OCI-LY7 (cell line): ENCODE measurements around the gene GPR55. TPM values are rescaled to one million over a fixed set of nuclear protein-coding genes. Genes with fewer than 3 reads are reported as not detected.

Experiments used
- BruUV-seq: library from RNA; stranded (reverse); fragments of 400-500 nt; replicated peaks from 2 replicates; lab custom pipeline; 2021; lab: Mats Ljungman, UMichigan
- CTCF ChIA-PET: fragments of 300-600 bp; sonication (Branson Sonifier 250); formaldehyde crosslinking; loops from one replicate; lab custom pipeline; 2022; ENCODE audit warnings: antibody characterized with exemption; ENCODE audit not compliant: unreplicated experiment; lab: Charles Lee
- POLR2A ChIA-PET: fragments of 300-600 bp; sonication (Branson Sonifier 250); formaldehyde crosslinking; loops from one replicate; lab custom pipeline; 2022; ENCODE audit warnings: antibody characterized with exemption; lab: Charles Lee
- DNase-seq: peaks from one replicate; pipeline ENCODE4 v3.0.0-alpha.2; 2015; ENCODE audit warnings: low spot score
- H2AFZ ChIP-seq: fragments of 200-600 bp; sonication (generic), shearing (Covaris generic); 2 replicates; pipeline ENCODE4 v1.6.1; 2014; ENCODE audit warnings: mild to moderate bottlenecking, antibody characterized with exemption, low read length, moderate library complexity
- H3K27ac ChIP-seq: fragments of 200-600 bp; sonication (generic); 2 replicates; pipeline ENCODE4 v1.5.1; 2014; ENCODE audit warnings: mixed run types, low read depth, mild to moderate bottlenecking, moderate library complexity, low read length, inconsistent platforms; ENCODE audit not compliant: poor library complexity, severe bottlenecking
- H3K36me3 ChIP-seq: fragments of 200-600 bp; sonication (generic); 2 replicates; pipeline ENCODE4 v1.6.1; 2014; ENCODE audit warnings: mild to moderate bottlenecking, antibody characterized with exemption, low read length, moderate library complexity, mixed read lengths; ENCODE audit not compliant: insufficient read depth
- H3K4me1 ChIP-seq: fragments of 200-600 bp; sonication (generic); 2 replicates; pipeline ENCODE4 v1.5.1; 2014; ENCODE audit warnings: mild to moderate bottlenecking, low read length; ENCODE audit not compliant: insufficient read depth, poor library complexity, severe bottlenecking
- H3K4me2 ChIP-seq: fragments of 200-600 bp; sonication (generic); 2 replicates; pipeline ENCODE4 v1.6.1; 2014; ENCODE audit warnings: mild to moderate bottlenecking, low read length
- H3K4me3 ChIP-seq: fragments of 200-600 bp; sonication (generic); 2 replicates; pipeline ENCODE4 v1.5.1; 2014; ENCODE audit warnings: mild to moderate bottlenecking, low read depth, low read length; ENCODE audit not compliant: poor library complexity, severe bottlenecking
- H3K79me2 ChIP-seq: fragments of 200-600 bp; sonication (generic); 2 replicates; pipeline ENCODE4 v1.6.1; 2016; ENCODE audit warnings: low read depth, mild to moderate bottlenecking, low read length, moderate library complexity, mixed read lengths; ENCODE audit not compliant: insufficient read depth
- H3K9me2 ChIP-seq: fragments of 200-600 bp; sonication (generic); 2 replicates; pipeline ENCODE4 v1.6.1; 2016; ENCODE audit warnings: mild to moderate bottlenecking, low read length, mixed read lengths; ENCODE audit not compliant: insufficient read depth
- H3K9me3 ChIP-seq: fragments of 200-600 bp; sonication (generic); 2 replicates; pipeline ENCODE4 v1.6.1; 2014; ENCODE audit warnings: mild to moderate bottlenecking, mixed run types, low read length, mixed read lengths
- H4K20me1 ChIP-seq: fragments of 200-600 bp; sonication (generic); 2 replicates; pipeline ENCODE4 v1.6.1; 2014; ENCODE audit warnings: mild to moderate bottlenecking, antibody characterized with exemption, low read length, moderate library complexity, mixed read lengths; ENCODE audit not compliant: insufficient read depth
- EZH2phosphoT487 ChIP-seq: fragments of 200-600 bp; sonication (generic); IDR thresholded peaks from 2 replicates; pipeline ENCODE4 v1.6.1; 2018; ENCODE audit warnings: low read depth, borderline replicate concordance, mild to moderate bottlenecking, mixed run types, antibody characterized with exemption, low read length, moderate library complexity, mixed read lengths
- intact Hi-C: fragments of 100-400 bp; cut with micrococcal nuclease; formaldehyde crosslinking; loops from one replicate; pipeline ENCODE4 v1.10.0; 2022; ENCODE audit not compliant: unreplicated experiment
- total RNA-seq, 2 experiments: library from RNA; depleted of rRNA in 1 of 2; stranded (reverse); fragments of >200 nt in 1 of 2; shearing (Covaris generic) in 1 of 2; gene quantifications; 2 replicates each; pipeline ENCODE4 v1.2.3, GENCODE V29; 2014 to 2022
- TF ChIP-seq, protein P1 (sequence below): fragments of 200-600 bp; sonication (generic); conservative IDR thresholded peaks from 2 replicates; pipeline ENCODE4 v1.5.1; 2014; ENCODE audit warnings: mild to moderate bottlenecking, antibody characterized with exemption, low read length, moderate library complexity, mixed read lengths

The GPR55 gene
- total RNA-seq, 2 experiments from 2014 or later, result 0.22 TPM; not detected in 1

DNA sequence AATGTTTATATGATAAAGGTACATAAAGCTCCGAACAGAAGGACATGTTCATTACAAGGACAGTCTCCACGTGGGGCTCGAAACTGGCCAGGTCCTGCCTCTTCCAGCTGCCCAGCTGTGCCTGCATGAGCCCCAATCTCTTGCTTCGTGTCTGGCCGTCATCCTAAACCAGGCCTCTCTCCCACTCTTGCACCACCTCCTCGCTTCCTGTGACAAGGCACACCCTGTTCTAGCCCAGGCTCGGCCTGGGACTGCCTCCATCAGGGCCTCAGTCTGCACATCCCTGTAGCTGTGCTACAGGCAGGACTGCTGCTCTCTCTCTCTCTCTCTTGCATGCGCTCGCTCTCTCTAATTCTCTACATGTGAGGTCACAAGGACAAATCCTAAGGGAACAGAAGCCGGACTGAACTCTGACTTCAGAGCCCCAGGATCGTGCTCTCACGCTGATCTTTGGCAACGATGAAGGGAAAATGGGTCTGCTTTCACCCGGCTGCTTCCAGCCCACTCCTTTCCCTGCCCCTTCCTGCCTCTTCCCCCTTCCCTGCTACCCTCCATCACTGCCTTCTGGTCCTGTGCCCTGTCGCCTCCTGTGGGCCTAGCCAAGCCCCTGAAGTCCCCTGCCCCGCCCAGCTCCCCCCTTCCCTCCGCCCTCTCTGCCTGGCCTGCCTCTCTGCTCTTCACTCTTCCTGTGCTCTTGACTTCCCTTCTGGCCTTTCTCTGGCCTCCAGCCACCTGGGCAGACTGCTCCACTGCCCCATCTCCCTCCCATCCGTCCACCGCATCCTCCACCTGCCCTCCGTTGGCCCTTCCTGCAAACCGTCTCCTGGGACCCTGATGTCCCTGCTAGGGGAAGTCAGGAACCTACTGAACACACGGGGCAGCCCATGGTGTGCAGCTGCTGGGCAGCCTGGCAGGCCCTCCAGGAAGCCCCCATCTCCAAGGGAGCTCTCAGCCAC is 7.8 kb upstream of the GPR55 start:
- CTCF ChIA-PET, result no interaction called here
- no TSS peak for BruUV-seq
- no peak for TF ChIP-seq EZH2phosphoT487
- TF ChIP-seq, protein P1, sequence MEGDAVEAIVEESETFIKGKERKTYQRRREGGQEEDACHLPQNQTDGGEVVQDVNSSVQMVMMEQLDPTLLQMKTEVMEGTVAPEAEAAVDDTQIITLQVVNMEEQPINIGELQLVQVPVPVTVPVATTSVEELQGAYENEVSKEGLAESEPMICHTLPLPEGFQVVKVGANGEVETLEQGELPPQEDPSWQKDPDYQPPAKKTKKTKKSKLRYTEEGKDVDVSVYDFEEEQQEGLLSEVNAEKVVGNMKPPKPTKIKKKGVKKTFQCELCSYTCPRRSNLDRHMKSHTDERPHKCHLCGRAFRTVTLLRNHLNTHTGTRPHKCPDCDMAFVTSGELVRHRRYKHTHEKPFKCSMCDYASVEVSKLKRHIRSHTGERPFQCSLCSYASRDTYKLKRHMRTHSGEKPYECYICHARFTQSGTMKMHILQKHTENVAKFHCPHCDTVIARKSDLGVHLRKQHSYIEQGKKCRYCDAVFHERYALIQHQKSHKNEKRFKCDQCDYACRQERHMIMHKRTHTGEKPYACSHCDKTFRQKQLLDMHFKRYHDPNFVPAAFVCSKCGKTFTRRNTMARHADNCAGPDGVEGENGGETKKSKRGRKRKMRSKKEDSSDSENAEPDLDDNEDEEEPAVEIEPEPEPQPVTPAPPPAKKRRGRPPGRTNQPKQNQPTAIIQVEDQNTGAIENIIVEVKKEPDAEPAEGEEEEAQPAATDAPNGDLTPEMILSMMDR, result no peak
- intact Hi-C loops, result no loop called here
- Histone ChIP-seq H3K4me2 (no peak overlapping the region), H3K9me3 (peaks cover 10% of the 10 kb centered on the region), H2AFZ (no peak overlapping the region), H3K36me3 (no peaks in the 10 kb centered on the region), H3K4me3 (no peak overlapping the region), H3K4me1 (no peaks in the 10 kb centered on the region), H3K9me2 (no peaks in the 10 kb centered on the region), H3K27ac (no peak overlapping the region), H3K79me2 (no peaks in the 10 kb centered on the region), H4K20me1 (no peaks in the 10 kb centered on the region)
- POLR2A ChIA-PET, result interaction anchor here (0.9 kb wide), 1 partner anchor 75 kb away, joined by 4 read pairs; no protein-coding TSS in a partner anchor
- DNase-seq, result no peak

DNA sequence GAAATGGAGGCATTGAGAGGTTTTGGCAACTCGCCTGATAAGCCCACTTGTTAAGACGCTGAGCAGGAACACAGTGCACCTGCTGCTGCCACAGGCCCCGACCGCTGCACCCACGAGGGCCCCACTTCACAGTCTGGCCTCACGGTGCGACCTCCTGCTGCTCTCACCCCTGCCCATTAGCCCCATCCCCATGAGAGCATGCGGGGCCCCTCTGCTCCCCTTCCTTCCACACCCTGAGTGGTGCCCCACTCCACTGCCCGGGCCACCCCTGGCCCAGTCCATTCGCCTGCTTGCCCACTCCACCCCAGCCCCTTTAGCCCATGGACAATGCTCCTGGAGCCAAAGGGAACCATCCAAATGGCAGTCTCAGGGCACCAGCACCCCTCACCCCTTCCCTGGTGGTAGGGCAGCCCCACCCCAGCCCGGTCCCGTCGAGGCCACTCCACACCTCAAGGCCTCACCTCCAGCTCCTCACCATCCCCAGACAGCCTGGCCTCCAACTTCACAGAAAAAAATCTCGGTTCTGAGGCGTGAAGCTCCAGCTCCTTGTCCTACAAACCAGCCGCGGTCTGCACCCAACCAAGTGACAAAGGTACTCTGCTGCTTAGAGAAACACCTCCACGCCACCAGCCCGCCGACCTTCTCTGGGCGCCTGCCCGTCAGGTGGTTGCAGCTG is 6.7 kb upstream of the GPR55 start:
- no peaks in the 10 kb centered on the region for H3K9me2 ChIP-seq
- no peaks in the 10 kb centered on the region for H3K36me3 ChIP-seq
- no peak overlapping the region for H3K4me2 ChIP-seq
- H3K4me3 ChIP-seq, result no peak overlapping the region
- intact Hi-C loops, result no loop called here
- H3K4me1 ChIP-seq, result no peaks in the 10 kb centered on the region
- BruUV-seq, result no TSS peak
- peaks cover 5% of the 10 kb centered on the region for H3K9me3 ChIP-seq
- no peak for DNase-seq
- ChIA-PET POLR2A (no interaction called here), CTCF (no interaction called here)
- H3K27ac ChIP-seq, result no peak overlapping the region
- no peak overlapping the region for H2AFZ ChIP-seq
- no peaks in the 10 kb centered on the region for H3K79me2 ChIP-seq
- no peaks in the 10 kb centered on the region for H4K20me1 ChIP-seq
- TF ChIP-seq, protein P1, result no peak
- TF ChIP-seq EZH2phosphoT487, result no peak
